Parathyroid adenoma (tissue), 2 donors: ENCODE data around the gene ALPL.

Experiments used
- H2AFZ ChIP-seq: fragments of 300-600 bp; sonication (generic); one replicate; pipeline ENCODE4 v1.7.0; 2017; ENCODE audit warnings: antibody characterized with exemption, mild to moderate bottlenecking
- H3K27ac ChIP-seq: fragments of 300-600 bp; sonication (generic); one replicate; pipeline ENCODE4 v1.7.0; 2017
- H3K27me3 ChIP-seq: fragments of 300-600 bp; sonication (generic); one replicate; pipeline ENCODE4 v1.7.0; 2017; ENCODE audit warnings: low read length; ENCODE audit not compliant: control insufficient read depth, insufficient read depth
- H3K36me3 ChIP-seq: fragments of 300-600 bp; sonication (generic); one replicate; pipeline ENCODE4 v1.7.0; 2017; ENCODE audit warnings: low read length; ENCODE audit not compliant: control insufficient read depth, insufficient read depth
- H3K4me1 ChIP-seq: fragments of 300-600 bp; sonication (generic); one replicate; pipeline ENCODE4 v1.7.0; 2017; ENCODE audit warnings: control low read depth
- H3K4me2 ChIP-seq: fragments of 300-600 bp; sonication (generic); one replicate; pipeline ENCODE4 v1.7.0; 2017; ENCODE audit warnings: low read length
- H3K4me3 ChIP-seq: fragments of 300-600 bp; sonication (generic); one replicate; pipeline ENCODE4 v1.7.0; 2017; ENCODE audit warnings: low read depth, low read length
- H3K79me2 ChIP-seq: fragments of 300-600 bp; sonication (generic); one replicate; pipeline ENCODE4 v1.7.0; 2017; ENCODE audit warnings: control low read depth
- H3K9ac ChIP-seq: fragments of 300-600 bp; sonication (generic); one replicate; pipeline ENCODE4 v1.7.0; 2017; ENCODE audit warnings: mild to moderate bottlenecking
- H3K9me3 ChIP-seq: fragments of 300-600 bp; sonication (generic); one replicate; pipeline ENCODE4 v1.7.0; 2017; ENCODE audit warnings: low read length; ENCODE audit not compliant: control insufficient read depth
- TF ChIP-seq, protein P1 (sequence below): fragments of 300-600 bp; sonication (generic); IDR thresholded peaks from one replicate; pipeline ENCODE4 v1.7.0; 2017; ENCODE audit warnings: antibody characterized with exemption, mild to moderate bottlenecking
- donor health status: primary hyperparathyroidism.

The ALPL gene

DNA sequence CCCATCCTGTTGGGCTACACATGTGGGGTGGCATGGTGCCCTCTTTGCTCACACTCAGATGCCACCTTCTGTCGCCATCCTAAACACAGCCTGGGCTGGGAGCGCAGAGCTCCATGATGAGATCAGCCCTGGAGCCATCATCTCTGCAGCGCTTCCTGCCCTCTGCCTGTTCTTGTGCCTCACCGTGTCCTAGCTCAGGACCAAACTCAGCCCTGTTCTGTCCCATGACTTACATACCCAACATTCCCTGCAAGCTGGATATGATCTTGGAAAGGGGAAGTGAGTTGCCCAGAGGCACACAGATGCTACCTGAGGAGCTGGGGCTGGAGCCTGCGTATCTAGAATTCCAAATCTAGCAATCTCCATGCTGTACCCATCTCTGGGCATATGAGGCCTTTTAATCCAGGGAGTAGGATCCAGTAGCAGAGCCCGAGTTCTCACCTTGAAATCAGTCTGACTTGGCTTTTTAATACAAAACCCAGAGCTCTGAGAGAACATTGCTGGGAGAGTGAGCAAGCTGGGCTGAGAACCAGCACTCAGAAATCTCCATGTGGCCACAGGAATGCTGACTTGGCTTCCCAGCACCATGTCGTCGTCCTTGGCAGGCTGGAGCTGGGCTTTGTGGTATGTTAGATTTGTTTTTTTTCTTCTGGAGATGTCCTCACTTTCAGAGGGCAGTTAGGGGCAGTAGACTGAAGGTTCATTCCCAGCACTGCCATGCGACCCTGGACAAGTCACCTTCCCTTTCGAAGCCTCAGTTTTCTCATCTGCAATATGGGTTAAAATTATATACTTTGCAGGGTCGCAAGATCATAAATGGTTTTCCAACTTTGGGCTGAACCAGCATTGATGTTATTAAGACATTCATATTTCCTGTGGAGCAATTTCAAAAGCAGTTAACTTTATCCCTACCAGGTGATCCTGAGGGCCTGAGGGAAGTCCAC lies 2.6 kb downstream of the ALPL start:
- H3K4me1 ChIP-seq = no peaks in the 10 kb centered on the region

GRCh38 chr1:21514245-21514644 lies 5.0 kb downstream of the ALPL start:
- Histone ChIP-seq H3K27ac (no peak overlapping the region), H3K9me3 (no peaks in the 10 kb centered on the region), H3K9ac (no peak overlapping the region), H3K36me3 (no peaks in the 10 kb centered on the region), H3K27me3 (no peaks in the 10 kb centered on the region), H3K4me2 (no peak overlapping the region), H3K4me3 (no peak overlapping the region), H3K79me2 (no peaks in the 10 kb centered on the region), H3K4me1 (no peaks in the 10 kb centered on the region), H2AFZ (no peak overlapping the region)
- TF ChIP-seq, protein P1, sequence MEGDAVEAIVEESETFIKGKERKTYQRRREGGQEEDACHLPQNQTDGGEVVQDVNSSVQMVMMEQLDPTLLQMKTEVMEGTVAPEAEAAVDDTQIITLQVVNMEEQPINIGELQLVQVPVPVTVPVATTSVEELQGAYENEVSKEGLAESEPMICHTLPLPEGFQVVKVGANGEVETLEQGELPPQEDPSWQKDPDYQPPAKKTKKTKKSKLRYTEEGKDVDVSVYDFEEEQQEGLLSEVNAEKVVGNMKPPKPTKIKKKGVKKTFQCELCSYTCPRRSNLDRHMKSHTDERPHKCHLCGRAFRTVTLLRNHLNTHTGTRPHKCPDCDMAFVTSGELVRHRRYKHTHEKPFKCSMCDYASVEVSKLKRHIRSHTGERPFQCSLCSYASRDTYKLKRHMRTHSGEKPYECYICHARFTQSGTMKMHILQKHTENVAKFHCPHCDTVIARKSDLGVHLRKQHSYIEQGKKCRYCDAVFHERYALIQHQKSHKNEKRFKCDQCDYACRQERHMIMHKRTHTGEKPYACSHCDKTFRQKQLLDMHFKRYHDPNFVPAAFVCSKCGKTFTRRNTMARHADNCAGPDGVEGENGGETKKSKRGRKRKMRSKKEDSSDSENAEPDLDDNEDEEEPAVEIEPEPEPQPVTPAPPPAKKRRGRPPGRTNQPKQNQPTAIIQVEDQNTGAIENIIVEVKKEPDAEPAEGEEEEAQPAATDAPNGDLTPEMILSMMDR = no peak

More for the DNA sequence above, 2.6 kb downstream of the ALPL start:
- Histone ChIP-seq H3K27ac (no peak overlapping the region), H3K9me3 (no peaks in the 10 kb centered on the region), H2AFZ (no peak overlapping the region), H3K9ac (no peak overlapping the region), H3K36me3 (no peaks in the 10 kb centered on the region), H3K4me2 (no peak overlapping the region), H3K4me3 (no peak overlapping the region), H3K27me3 (no peaks in the 10 kb centered on the region), H3K79me2 (no peaks in the 10 kb centered on the region)
- TF ChIP-seq, protein P1 = no peak

DNA sequence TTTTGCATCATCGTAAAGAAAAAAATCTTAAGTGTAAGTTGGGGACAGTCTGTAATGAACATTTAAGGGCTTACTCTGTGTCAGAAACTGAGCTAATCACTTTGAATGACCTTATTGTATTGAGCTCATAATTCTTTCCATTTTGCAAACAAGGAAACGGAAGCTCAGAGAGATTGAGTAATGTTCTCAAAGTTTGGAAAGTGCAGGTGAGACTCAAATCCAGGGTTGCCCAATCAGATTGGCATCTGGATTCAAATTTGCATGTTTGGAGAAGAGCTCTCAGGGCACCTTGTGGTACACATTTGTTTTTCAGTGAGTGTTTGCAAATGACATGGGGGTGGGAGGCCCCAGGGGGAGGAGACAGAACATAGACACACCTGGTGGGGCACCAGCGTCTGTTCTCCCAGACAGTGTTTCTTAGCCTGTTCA lies 8.0 kb downstream of the ALPL start:
- no peaks in the 10 kb centered on the region for H3K9me3 ChIP-seq
- no peaks in the 10 kb centered on the region for H3K4me1 ChIP-seq
- H3K27ac ChIP-seq = no peak overlapping the region

GRCh38 chr1:21517660-21518480 lies 8.6 kb downstream of the ALPL start:
- no peaks in the 10 kb centered on the region for H3K36me3 ChIP-seq
- no peaks in the 10 kb centered on the region for H3K4me1 ChIP-seq
- no peak overlapping the region for H2AFZ ChIP-seq
- no peak overlapping the region for H3K9ac ChIP-seq
- no peak overlapping the region for H3K27ac ChIP-seq
- H3K4me2 ChIP-seq = no peak overlapping the region
- no peak overlapping the region for H3K4me3 ChIP-seq
- H3K27me3 ChIP-seq = no peaks in the 10 kb centered on the region
- H3K9me3 ChIP-seq = no peaks in the 10 kb centered on the region
- TF ChIP-seq, protein P1 = no peak
- no peaks in the 10 kb centered on the region for H3K79me2 ChIP-seq

More for the DNA sequence above, 8.0 kb downstream of the ALPL start:
- H2AFZ ChIP-seq = no peak overlapping the region
- no peak overlapping the region for H3K4me2 ChIP-seq
- H3K27me3 ChIP-seq = no peaks in the 10 kb centered on the region
- no peak overlapping the region for H3K4me3 ChIP-seq
- no peak overlapping the region for H3K9ac ChIP-seq
- no peaks in the 10 kb centered on the region for H3K36me3 ChIP-seq
- TF ChIP-seq, protein P1 = no peak
- H3K79me2 ChIP-seq = no peaks in the 10 kb centered on the region
